GM20000 (cell line): ENCODE measurements around the gene INSYN2B.

Experiments
- DNase-seq: peaks from one replicate; pipeline ENCODE4 v3.0.0; 2012; ENCODE audit warnings: low spot score
- CTCF ChIP-seq: IDR thresholded peaks from 2 replicates; pipeline ENCODE4 v1.5.1; 2012; ENCODE audit warnings: mild to moderate bottlenecking, control low read depth; ENCODE audit errors: extremely low read depth, missing control alignments

INSYN2B gene

GRCh38 chr5:169862391-169862811 lies 117.9 kb downstream of the INSYN2B start:
- no peak for TF ChIP-seq CTCF

GRCh38 chr5:169861934-169862333 lies 118.4 kb downstream of the INSYN2B start:
- DNase-seq: no peak
- TF ChIP-seq CTCF: no peak

More at GRCh38 chr5:169862391-169862811, 117.9 kb downstream of the INSYN2B start:
- no peak for DNase-seq

GRCh38 chr5:169861433-169861832 lies 118.9 kb downstream of the INSYN2B start:
- TF ChIP-seq CTCF: no peak

GRCh38 chr5:169860585-169860984 lies 119.7 kb downstream of the INSYN2B start:
- TF ChIP-seq CTCF: no peak
- DNase-seq: peak; percentile 16

More at GRCh38 chr5:169861433-169861832, 118.9 kb downstream of the INSYN2B start:
- DNase-seq: no peak

- DNase-seq: no peak
- no peak for TF ChIP-seq CTCF
These were observed 123.7 kb downstream of the INSYN2B start for GRCh38 chr5:169856571-169856970.

GRCh38 chr5:169851321-169851850 lies 128.9 kb downstream of the INSYN2B start:
- no peak for TF ChIP-seq CTCF
- no peak for DNase-seq

- TF ChIP-seq CTCF: no peak
- DNase-seq: no peak
These were observed 129.9 kb downstream of the INSYN2B start for GRCh38 chr5:169850409-169850808.
